PFSK-1 (cell line): ENCODE measurements around the gene LMO3.

Source experiments
- FOXP2 ChIP-seq: optimal IDR thresholded peaks from 2 replicates; pipeline ENCODE3; 2011; ENCODE audit warnings: borderline replicate concordance, control low read depth, inconsistent platforms; ENCODE audit not compliant: insufficient read depth; ENCODE audit errors: extremely low read length, extremely low read depth
- POLR2AphosphoS5 ChIP-seq: IDR thresholded peaks from 2 replicates; pipeline ENCODE4 v1.6.1; 2012; ENCODE audit warnings: low read depth, mild to moderate bottlenecking, control low read depth, low read length, moderate library complexity
- REST ChIP-seq, 2 experiments: IDR thresholded peaks; 2 replicates each; pipeline versions ENCODE4 v1.6.1 to v1.8.0; 2011 to 2012; ENCODE audit warnings: low read depth in 2 of 2, low read length in 2 of 2, control low read depth in 1 of 2, inconsistent platforms in 1 of 2, mild to moderate bottlenecking in 1 of 2, moderate library complexity in 1 of 2; ENCODE audit not compliant: insufficient read depth in 1 of 2
- SIN3A ChIP-seq: IDR thresholded peaks from 2 replicates; pipeline ENCODE4 v1.6.1; 2012; ENCODE audit warnings: mild to moderate bottlenecking, low read length, moderate library complexity, borderline replicate concordance; ENCODE audit not compliant: insufficient read depth
- TAF1 ChIP-seq: IDR thresholded peaks from 2 replicates; pipeline ENCODE4 v1.6.1; 2012; ENCODE audit warnings: low read length, control low read depth, borderline replicate concordance; ENCODE audit not compliant: insufficient read depth

LMO3 gene

GRCh38 chr12:16560273-16560672, 45.7 kb downstream of the LMO3 start:
- no peak for TF ChIP-seq FOXP2
- no peak for TF ChIP-seq REST (IDR thresholded peaks at IDR 0.05; ENCODE audit: insufficient read depth in 1 of 2, low read depth in 2 of 2, low read length in 2 of 2)
- no peak for TF ChIP-seq TAF1
- no peak for TF ChIP-seq SIN3A
- no peak for TF ChIP-seq POLR2AphosphoS5

- TF ChIP-seq TAF1 (no peak), REST (IDR thresholded peaks at IDR 0.05; ENCODE audit: insufficient read depth in 1 of 2, low read depth in 2 of 2, low read length in 2 of 2) (no peak)
Measured at GRCh38 chr12:16555630-16556029, 50.3 kb downstream of the LMO3 start.

DNA sequence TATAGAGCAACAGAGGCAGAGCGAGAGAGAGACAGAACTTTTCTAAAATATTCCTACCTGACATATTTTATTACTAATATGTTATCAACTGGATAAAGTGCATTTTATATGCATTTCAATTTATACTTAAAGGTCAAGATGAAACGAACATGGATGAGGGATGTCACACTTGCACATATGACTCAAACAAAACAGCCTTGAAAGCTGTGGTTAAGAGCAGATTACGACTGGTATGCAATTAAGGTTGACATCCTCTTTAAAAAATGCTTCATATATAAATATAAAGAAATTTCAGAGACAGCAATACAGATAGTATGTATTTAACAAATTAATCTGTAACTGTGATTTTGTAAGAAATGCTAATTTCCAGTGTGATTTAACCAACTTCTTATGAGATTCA, 52.5 kb downstream of the LMO3 start:
- no peak for TF ChIP-seq POLR2AphosphoS5
- TF ChIP-seq REST (IDR thresholded peaks at IDR 0.05; ENCODE audit: insufficient read depth in 1 of 2, low read depth in 2 of 2, low read length in 2 of 2): no peak
- TF ChIP-seq FOXP2: no peak
- no peak for TF ChIP-seq SIN3A
- TF ChIP-seq TAF1: no peak

- TF ChIP-seq POLR2AphosphoS5 (no peak), REST (IDR thresholded peaks at IDR 0.05; ENCODE audit: insufficient read depth in 1 of 2, low read depth in 2 of 2, low read length in 2 of 2) (no peak), FOXP2 (no peak), TAF1 (no peak), SIN3A (no peak)
Measured at GRCh38 chr12:16552301-16552700, 53.7 kb downstream of the LMO3 start.

DNA sequence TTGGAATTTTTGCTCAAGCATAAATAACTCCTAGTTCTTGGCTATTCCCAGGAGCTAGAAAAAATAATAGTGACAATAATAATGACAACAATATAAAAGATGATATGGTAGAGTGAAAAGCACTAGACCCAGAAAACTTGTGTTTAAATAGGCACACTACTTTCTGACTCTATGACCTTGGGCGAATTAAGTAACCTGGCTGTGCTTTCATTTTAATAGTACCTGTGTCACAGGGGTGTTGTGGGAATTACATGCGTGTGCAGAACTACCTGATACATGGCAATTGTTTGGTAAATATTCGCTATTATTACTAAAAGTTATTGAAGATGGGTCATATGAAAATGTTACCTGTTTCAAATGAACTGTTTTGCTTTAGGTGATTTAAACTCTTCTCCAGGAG, 60.1 kb downstream of the LMO3 start:
- TF ChIP-seq TAF1 (no peak), REST (IDR thresholded peaks at IDR 0.05; ENCODE audit: insufficient read depth in 1 of 2, low read depth in 2 of 2, low read length in 2 of 2) (no peak), SIN3A (no peak)
